ENCODE results near the gene ZNF343.

The ZNF343 gene

DNA sequence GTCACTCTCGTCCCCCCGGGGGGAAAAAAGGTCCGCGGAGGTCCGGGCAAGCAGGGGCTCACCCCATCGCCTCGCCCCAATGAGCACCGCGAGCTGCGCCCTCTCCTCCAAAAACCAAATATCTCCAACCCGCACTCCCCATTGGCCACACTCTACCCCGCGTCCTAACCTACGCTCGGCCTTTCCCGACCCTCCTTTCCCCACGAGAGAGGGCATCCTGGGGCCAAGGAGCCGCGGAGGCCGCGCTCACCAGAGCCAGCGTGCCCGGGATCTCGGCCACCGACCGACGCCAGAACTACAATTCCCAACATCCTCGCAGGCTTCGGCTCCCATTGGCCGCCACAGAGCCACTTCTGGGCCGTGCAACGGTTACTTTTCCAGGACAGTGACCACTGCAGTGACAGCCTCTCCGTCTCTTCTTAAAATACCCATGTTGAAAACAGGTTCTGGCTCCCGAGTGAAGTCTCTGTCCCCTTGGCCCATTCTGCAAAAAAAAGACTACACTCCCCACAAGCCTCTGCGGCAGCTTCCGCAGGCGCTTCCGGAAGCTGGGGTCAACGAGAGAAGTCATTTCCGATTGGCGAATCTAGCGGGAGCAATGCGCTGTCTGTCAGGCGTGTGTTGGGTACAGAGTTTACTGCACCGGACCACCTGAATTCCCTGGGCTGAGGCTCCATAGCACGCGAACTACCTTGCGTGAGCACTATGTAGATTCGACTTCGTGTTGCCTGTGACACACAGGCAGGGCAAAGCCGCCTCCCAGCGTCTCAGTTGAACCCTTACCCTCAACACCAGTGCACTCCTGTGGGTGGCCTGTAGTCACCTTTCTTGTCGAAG is at the start of gene ZNF343:
TSS of gene ZNF343 (minus strand) at position 285 of the 837 bp plus-strand sequence. CDS start 15,020 bp downstream, outside the sequence.
- H3K4me2 ChIP-seq = peak within 1 kb of the TSS; percentile 97
- H3K27ac ChIP-seq = peak within 1 kb of the TSS; percentile 96
- no peak for TF ChIP-seq Cebpa-rat (IDR thresholded peaks at IDR 0.05)
- H3K36me3 ChIP-seq = no peaks in the 10 kb centered on the region
- H3K9me3 ChIP-seq = no peaks in the 10 kb centered on the region
- no peaks in the 10 kb centered on the region for H4K20me1 ChIP-seq
- peak within 1 kb of the TSS; percentile 89 for H3K9ac ChIP-seq
- H3K4me1 ChIP-seq = peaks cover 18% of the 10 kb centered on the region
- H3K4me3 ChIP-seq = peak within 1 kb of the TSS; percentile 95
- no peaks in the 10 kb centered on the region for H3K27me3 ChIP-seq

GRCh38 chr20:2557873-2558580 is 49.3 kb upstream of the ZNF343 start:
- H3K9ac ChIP-seq = no peak overlapping the region
- H3K4me2 ChIP-seq = no peak overlapping the region
- no peaks in the 10 kb centered on the region for H3K9me3 ChIP-seq
- TF ChIP-seq Cebpa-rat (IDR thresholded peaks at IDR 0.05) = no peak
- H4K20me1 ChIP-seq = no peaks in the 10 kb centered on the region
- no peak overlapping the region for H3K27ac ChIP-seq
- H3K27me3 ChIP-seq = no peaks in the 10 kb centered on the region
- no peak overlapping the region for H3K4me3 ChIP-seq
- H3K36me3 ChIP-seq = no peaks in the 10 kb centered on the region
- no peaks in the 10 kb centered on the region for H3K4me1 ChIP-seq

- Histone ChIP-seq H3K27ac (no peak overlapping the region), H3K4me2 (no peak overlapping the region), H3K36me3 (no peaks in the 10 kb centered on the region), H3K9me3 (no peaks in the 10 kb centered on the region), H4K20me1 (no peaks in the 10 kb centered on the region), H3K4me3 (no peak overlapping the region), H3K9ac (no peak overlapping the region), H3K27me3 (no peaks in the 10 kb centered on the region), H3K4me1 (no peaks in the 10 kb centered on the region)
- no peak for TF ChIP-seq Cebpa-rat (IDR thresholded peaks at IDR 0.05)
Measured at GRCh38 chr20:2545594-2545993, 36.9 kb upstream of the ZNF343 start.

- Histone ChIP-seq H3K4me3 (no peak overlapping the region), H3K9me3 (no peaks in the 10 kb centered on the region), H3K27ac (no peak overlapping the region), H3K36me3 (no peaks in the 10 kb centered on the region), H4K20me1 (no peaks in the 10 kb centered on the region), H3K4me2 (no peak overlapping the region), H3K9ac (no peak overlapping the region), H3K4me1 (no peaks in the 10 kb centered on the region), H3K27me3 (no peaks in the 10 kb centered on the region)
- no peak for TF ChIP-seq Cebpa-rat (IDR thresholded peaks at IDR 0.05)
Measured at GRCh38 chr20:2544211-2544610, 35.5 kb upstream of the ZNF343 start.

DNA sequence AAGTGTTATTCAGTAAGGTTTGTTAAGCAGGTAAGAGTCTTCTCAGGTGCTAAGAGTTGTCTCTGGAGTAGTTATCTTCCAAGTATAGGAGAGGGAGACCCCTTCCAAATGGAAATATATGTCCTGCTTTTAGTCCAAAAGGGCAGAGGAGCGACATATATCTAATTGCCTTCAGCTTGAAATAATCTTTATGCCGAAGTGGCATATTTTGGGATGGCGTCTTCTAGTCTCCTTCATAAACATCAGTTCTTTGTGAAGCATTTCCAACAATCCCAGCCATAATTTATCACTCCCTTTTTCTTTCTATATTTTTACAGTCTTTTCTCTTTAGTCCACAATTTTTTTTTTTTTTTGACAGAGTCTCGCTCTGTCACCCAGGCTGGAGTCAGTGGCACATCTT is 33.6 kb upstream of the ZNF343 start:
- Histone ChIP-seq H4K20me1 (no peaks in the 10 kb centered on the region), H3K36me3 (no peaks in the 10 kb centered on the region), H3K9me3 (no peaks in the 10 kb centered on the region), H3K9ac (no peak overlapping the region), H3K4me1 (no peaks in the 10 kb centered on the region), H3K27ac (no peak overlapping the region), H3K4me2 (no peak overlapping the region), H3K27me3 (no peaks in the 10 kb centered on the region), H3K4me3 (no peak overlapping the region)
- TF ChIP-seq Cebpa-rat (IDR thresholded peaks at IDR 0.05) = no peak

DNA sequence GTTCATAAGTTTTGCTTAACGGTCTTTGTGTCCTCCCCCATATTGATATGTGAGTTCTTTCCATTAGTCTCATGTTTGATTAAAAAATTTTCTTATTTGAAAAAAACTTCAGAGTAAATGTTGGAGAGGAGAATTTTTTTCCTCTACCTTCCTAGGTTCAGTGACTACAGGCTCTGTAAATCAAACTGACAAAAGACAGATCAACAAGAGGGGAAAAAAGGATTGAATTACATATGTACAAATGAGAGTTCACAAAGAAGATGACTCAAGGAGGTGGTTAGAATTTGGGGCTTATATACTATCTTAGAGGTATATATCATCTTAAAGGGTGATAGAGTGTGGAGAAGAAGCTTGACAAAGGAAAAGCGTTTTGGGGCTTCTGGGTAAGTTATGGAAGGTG is 33.2 kb upstream of the ZNF343 start:
- no peak for TF ChIP-seq Cebpa-rat (IDR thresholded peaks at IDR 0.05)
- Histone ChIP-seq H3K4me2 (no peak overlapping the region), H3K36me3 (no peaks in the 10 kb centered on the region), H3K27ac (no peak overlapping the region), H3K9ac (no peak overlapping the region), H3K27me3 (no peaks in the 10 kb centered on the region), H4K20me1 (no peaks in the 10 kb centered on the region), H3K4me1 (no peaks in the 10 kb centered on the region), H3K4me3 (no peak overlapping the region), H3K9me3 (no peaks in the 10 kb centered on the region)

DNA sequence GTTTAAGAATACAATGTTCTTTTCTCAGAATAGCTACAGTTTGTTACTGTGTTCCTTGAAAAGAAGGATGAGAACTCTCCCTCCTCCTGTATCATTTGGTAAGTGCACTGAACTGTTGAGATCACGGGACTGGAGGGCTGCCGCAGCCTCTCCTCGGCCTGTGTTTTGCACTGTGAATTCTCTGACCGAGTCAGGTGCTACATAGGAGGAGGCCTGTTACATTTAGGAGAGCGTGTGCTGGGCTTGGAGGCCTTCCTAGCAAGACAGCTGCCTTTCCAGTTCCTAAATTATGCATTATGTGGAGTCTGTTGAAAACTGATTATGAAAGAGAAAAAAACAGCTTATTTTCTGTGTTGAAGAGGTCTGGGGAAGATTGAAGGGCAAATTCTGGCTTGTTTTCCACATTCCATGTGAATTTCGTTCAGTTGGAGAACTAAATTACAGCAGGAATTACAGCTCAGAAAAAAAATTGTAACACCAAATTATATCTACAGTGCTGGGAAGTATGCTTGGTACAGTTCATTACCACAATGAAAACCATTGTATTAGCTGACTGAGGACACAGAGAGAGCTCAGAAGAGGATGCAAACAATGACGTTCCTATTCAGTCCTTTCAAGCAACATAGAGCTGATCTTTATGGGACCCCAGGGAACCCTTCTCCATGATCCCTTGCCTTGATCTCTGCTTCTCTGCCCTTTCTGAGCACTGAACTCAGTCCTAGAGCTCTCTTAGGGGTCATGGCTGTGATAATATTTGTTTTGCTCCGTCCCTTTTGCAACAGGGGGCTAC is 30.4 kb upstream of the ZNF343 start:
- H3K27ac ChIP-seq = no peak overlapping the region
- H3K4me3 ChIP-seq = no peak overlapping the region
- no peak overlapping the region for H3K9ac ChIP-seq
- TF ChIP-seq Cebpa-rat (IDR thresholded peaks at IDR 0.05) = no peak
- no peaks in the 10 kb centered on the region for H3K27me3 ChIP-seq
- H4K20me1 ChIP-seq = no peaks in the 10 kb centered on the region
- no peak overlapping the region for H3K4me2 ChIP-seq
- no peaks in the 10 kb centered on the region for H3K4me1 ChIP-seq
- no peaks in the 10 kb centered on the region for H3K36me3 ChIP-seq
- no peaks in the 10 kb centered on the region for H3K9me3 ChIP-seq

DNA sequence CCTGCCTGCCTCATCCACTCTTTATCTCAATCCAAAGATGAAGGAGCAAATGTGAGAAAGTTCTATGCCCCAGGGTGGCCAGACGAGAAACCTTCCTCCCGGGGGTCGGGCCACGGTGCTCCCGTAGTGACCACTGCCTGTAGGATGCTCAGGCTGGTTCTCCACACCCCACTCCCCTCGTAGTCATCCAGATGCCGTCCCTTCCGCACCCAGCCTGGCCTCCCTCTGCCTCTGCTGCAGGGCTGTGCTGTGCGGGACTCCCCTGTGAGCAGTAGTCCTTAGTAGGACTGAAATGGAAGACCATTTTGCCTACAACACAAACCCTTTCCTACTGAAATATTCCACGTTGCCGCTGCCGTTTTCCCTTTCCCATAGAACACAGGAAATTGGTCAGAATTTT is 29.6 kb upstream of the ZNF343 start:
- no peak overlapping the region for H3K9ac ChIP-seq
- H3K36me3 ChIP-seq = no peaks in the 10 kb centered on the region
- no peaks in the 10 kb centered on the region for H3K4me1 ChIP-seq
- no peaks in the 10 kb centered on the region for H3K27me3 ChIP-seq
- no peaks in the 10 kb centered on the region for H3K9me3 ChIP-seq
- no peak overlapping the region for H3K27ac ChIP-seq
- H4K20me1 ChIP-seq = no peaks in the 10 kb centered on the region
- no peak for TF ChIP-seq Cebpa-rat (IDR thresholded peaks at IDR 0.05)
- H3K4me2 ChIP-seq = no peak overlapping the region
- no peak overlapping the region for H3K4me3 ChIP-seq

- no peaks in the 10 kb centered on the region for H3K27me3 ChIP-seq
- H4K20me1 ChIP-seq = no peaks in the 10 kb centered on the region
- TF ChIP-seq Cebpa-rat (IDR thresholded peaks at IDR 0.05) = no peak
Measured at GRCh38 chr20:2537101-2537500, 28.4 kb upstream of the ZNF343 start.

More at GRCh38 chr20:2537101-2537500, 28.4 kb upstream of the ZNF343 start:
- no peak overlapping the region for H3K4me2 ChIP-seq
- H3K9ac ChIP-seq = no peak overlapping the region
- no peaks in the 10 kb centered on the region for H3K36me3 ChIP-seq
- H3K4me1 ChIP-seq = no peaks in the 10 kb centered on the region
- H3K4me3 ChIP-seq = no peak overlapping the region
- no peaks in the 10 kb centered on the region for H3K9me3 ChIP-seq
- no peak overlapping the region for H3K27ac ChIP-seq
